ENCODE results near the gene PEDS1. TPM values are rescaled to one million over a fixed set of nuclear protein-coding genes. Genes with fewer than 3 reads are reported as not detected.

The PEDS1 gene
- total and polyA plus RNA-seq, 4 donors = 21.9 to 43.4 (median 34.4) TPM

- Histone ChIP-seq H3K27me3 (ENCODE audit: control insufficient read depth in 3 of 3, insufficient read depth in 3 of 3, low read length in 2 of 3) (no peaks in the 10 kb centered on the region), H3K9me3 (ENCODE audit: control insufficient read depth in 4 of 4, insufficient read depth in 3 of 4, low read length in 3 of 4) (no peaks in the 10 kb centered on the region), H3K27ac (ENCODE audit: low read depth in 1 of 2, low read length in 1 of 2) (peak overlapping the region in 1 of 2 donors; percentile 97), H3K4me1 (ENCODE audit: control insufficient read depth in 5 of 5, insufficient read depth in 5 of 5, low read length in 5 of 5) (peaks cover 5 to 33% (median 12%) of the 10 kb centered on the region in 5 donors), H3K36me3 (ENCODE audit: control insufficient read depth in 4 of 4, insufficient read depth in 4 of 4, low read length in 4 of 4) (peaks cover 0 to 17% (median 1%) of the 10 kb centered on the region in 4 donors), H3K9ac (ENCODE audit: insufficient read depth in 1 of 2, low read length in 2 of 2) (peak overlapping the region; percentile 69 to 87), H3K4me3 (peak overlapping the region; percentile 89)
- DNase-seq (peak in 2 of 3 donors; percentile 15 to 28), ATAC-seq (ENCODE audit: insufficient read depth, low FRiP score) (no peak)
- TF ChIP-seq, protein P1, sequence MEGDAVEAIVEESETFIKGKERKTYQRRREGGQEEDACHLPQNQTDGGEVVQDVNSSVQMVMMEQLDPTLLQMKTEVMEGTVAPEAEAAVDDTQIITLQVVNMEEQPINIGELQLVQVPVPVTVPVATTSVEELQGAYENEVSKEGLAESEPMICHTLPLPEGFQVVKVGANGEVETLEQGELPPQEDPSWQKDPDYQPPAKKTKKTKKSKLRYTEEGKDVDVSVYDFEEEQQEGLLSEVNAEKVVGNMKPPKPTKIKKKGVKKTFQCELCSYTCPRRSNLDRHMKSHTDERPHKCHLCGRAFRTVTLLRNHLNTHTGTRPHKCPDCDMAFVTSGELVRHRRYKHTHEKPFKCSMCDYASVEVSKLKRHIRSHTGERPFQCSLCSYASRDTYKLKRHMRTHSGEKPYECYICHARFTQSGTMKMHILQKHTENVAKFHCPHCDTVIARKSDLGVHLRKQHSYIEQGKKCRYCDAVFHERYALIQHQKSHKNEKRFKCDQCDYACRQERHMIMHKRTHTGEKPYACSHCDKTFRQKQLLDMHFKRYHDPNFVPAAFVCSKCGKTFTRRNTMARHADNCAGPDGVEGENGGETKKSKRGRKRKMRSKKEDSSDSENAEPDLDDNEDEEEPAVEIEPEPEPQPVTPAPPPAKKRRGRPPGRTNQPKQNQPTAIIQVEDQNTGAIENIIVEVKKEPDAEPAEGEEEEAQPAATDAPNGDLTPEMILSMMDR (IDR thresholded peaks at IDR 0.05; ENCODE audit: control extremely low read depth, extremely low read depth) = no peak
- 16 to 22% methylated on average over 4 of the region's 4 CpGs for WGBS, 2 donors
Measured at GRCh38 chr20:50152394-50153152, 950 bp downstream of the PEDS1 start.

- Histone ChIP-seq H3K36me3 (ENCODE audit: control insufficient read depth in 4 of 4, insufficient read depth in 4 of 4, low read length in 4 of 4) (peaks cover 0 to 20% (median 4%) of the 10 kb centered on the region in 4 donors), H3K27me3 (ENCODE audit: control insufficient read depth in 3 of 3, insufficient read depth in 3 of 3, low read length in 2 of 3) (no peaks in the 10 kb centered on the region), H3K9ac (ENCODE audit: insufficient read depth in 1 of 2, low read length in 2 of 2) (peak overlapping the region in 1 of 2 donors; percentile 38), H3K4me3 (no peak overlapping the region), H3K9me3 (ENCODE audit: control insufficient read depth in 4 of 4, insufficient read depth in 3 of 4, low read length in 3 of 4) (no peaks in the 10 kb centered on the region), H3K4me1 (ENCODE audit: control insufficient read depth in 5 of 5, insufficient read depth in 5 of 5, low read length in 5 of 5) (peaks cover 5 to 40% (median 12%) of the 10 kb centered on the region in 5 donors), H3K27ac (ENCODE audit: low read depth in 1 of 2, low read length in 1 of 2) (peak overlapping the region in 1 of 2 donors; percentile 63)
- TF ChIP-seq, protein P1 (IDR thresholded peaks at IDR 0.05; ENCODE audit: control extremely low read depth, extremely low read depth) = no peak
- no peak for ATAC-seq (ENCODE audit: insufficient read depth, low FRiP score)
- WGBS, 2 donors = 67 to 78% methylated on average over 10 of the region's 10 CpGs
- peak; percentile 45 to 81 (median 65) for DNase-seq
Measured at GRCh38 chr20:50151034-50151743, 2.3 kb downstream of the PEDS1 start.

DNA sequence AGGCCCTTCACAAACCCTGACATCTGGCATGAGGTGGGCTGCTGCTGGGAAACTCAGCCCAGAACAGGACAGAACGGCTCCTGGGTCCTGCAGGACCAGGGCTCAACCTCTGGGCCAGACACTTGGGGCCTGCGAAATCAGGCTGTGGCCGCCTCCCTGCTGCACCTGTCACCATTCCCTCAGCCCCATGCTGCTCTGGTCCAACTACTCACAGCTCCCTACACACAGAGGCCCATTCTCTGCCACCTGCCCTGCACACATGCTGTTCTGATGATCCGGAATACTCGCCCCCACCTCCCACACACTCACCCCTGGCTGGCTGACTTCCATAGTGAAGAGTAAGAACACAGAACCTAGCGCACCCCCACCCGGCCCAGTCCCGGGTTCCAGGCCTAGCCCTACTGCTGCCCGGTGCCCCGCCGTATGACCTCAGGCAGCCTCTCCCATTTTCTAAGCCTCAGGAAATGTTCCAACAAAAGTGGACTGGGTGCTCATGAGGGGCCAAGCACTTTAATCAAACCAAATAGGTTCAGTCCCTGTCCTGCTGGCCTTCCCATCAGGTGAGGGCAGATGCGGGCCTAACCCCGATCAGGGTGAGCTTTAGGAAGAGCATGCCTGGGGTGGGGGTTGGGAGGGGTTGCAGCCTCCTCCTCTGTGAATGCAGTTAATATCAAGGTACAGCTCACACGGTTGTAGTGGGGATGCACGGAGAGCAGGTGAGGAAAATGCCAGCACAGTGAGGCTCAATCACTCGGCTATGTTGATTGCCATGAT is 3.9 kb downstream of the PEDS1 start:
- 76 to 87% methylated on average over 16 of the region's 16 CpGs for WGBS, 2 donors
- ATAC-seq (ENCODE audit: insufficient read depth, low FRiP score) (no peak), DNase-seq (no peak)
- H3K9ac ChIP-seq (ENCODE audit: insufficient read depth in 1 of 2, low read length in 2 of 2) = no peak overlapping the region
- H3K4me1 ChIP-seq (ENCODE audit: control insufficient read depth in 5 of 5, insufficient read depth in 5 of 5, low read length in 5 of 5) = peaks cover 5 to 45% (median 12%) of the 10 kb centered on the region in 5 donors
- H3K4me3 ChIP-seq = no peak overlapping the region
- peak overlapping the region in 1 of 2 donors; percentile 72 for H3K27ac ChIP-seq (ENCODE audit: low read depth in 1 of 2, low read length in 1 of 2)
- no peaks in the 10 kb centered on the region for H3K27me3 ChIP-seq (ENCODE audit: control insufficient read depth in 3 of 3, insufficient read depth in 3 of 3, low read length in 2 of 3)
- TF ChIP-seq, protein P1 (IDR thresholded peaks at IDR 0.05; ENCODE audit: control extremely low read depth, extremely low read depth) = no peak
- H3K9me3 ChIP-seq (ENCODE audit: control insufficient read depth in 4 of 4, insufficient read depth in 3 of 4, low read length in 3 of 4) = no peaks in the 10 kb centered on the region
- H3K36me3 ChIP-seq (ENCODE audit: control insufficient read depth in 4 of 4, insufficient read depth in 4 of 4, low read length in 4 of 4) = peaks cover 0 to 20% (median 4%) of the 10 kb centered on the region in 4 donors

Data from lung (tissue), 12 donors.